ENCODE results near the gene HK1.
"Not testable (repeated sequence)": the region's sequence is repeated elsewhere in the genome, so short reads cannot be mapped to it uniquely, and the experiment has no call there.

HK1 gene

DNA sequence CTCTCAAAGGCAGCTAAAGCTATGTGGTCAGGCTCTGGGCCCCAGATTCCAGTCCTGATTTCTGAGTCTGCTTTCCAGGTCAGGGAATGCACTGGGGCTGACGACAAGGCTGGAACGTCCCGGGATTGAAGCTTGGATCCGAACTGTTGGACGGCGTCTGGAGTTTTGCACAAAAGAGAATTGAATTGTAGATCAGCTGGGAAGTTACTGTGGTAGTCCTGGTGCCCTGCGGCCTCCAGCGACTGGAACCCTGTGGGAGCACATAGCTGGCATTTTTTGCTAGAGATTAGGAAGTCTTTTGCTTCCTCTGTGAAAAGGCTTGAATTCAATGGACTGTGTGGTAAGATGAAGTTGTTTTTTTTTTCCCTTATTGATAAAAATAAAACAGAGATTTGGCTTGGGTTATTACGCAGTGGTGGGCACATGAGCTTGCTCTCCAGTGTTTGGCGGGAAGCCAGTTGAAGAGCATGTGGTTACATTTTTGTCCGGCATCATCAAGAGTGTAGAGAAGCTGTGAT lies at the start of gene HK1:
Gene HK1 (plus strand): TSS at position 51 of the 518 bp plus-strand sequence.
- peak; percentile 49 for DNase-seq (ENCODE audit: low read depth)

DNA sequence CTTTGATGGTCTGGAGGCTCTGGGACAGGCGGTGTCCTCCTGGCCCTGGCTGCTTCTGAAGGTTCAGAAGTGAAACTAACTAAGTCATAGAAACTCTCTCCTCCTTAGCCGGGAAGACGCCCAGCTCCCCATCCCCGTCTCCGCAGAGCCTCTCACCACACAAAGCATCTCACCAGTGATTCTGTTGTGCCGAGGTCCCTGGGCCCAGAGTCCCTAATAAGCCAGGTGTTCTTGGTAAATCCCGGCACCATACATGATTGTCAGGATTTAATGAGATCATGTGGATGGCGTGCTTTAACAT lies 48.7 kb upstream of the HK1 start:
- DNase-seq (ENCODE audit: low read depth): no peak

DNA sequence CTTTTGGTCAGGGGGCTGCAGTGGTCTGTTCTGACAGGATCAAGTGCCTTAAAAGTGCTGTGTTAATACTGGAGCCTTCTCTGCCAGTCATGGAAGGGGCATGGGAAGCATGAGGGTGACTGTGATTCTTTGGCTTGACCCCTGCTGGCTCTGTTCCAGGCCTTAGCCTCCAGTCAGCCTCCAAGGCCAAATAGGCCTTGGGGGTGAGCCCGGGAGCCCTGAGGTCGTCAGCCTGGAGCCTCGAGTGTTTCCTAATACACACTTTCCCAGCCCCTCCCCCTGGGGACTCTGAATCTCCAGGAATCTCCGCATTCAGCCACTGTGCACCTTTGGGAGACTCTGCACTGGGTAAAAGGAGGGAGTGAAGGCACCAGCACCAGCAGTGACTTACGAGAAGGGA lies 48.2 kb upstream of the HK1 start:
- DNase-seq (ENCODE audit: low read depth): no peak

DNA sequence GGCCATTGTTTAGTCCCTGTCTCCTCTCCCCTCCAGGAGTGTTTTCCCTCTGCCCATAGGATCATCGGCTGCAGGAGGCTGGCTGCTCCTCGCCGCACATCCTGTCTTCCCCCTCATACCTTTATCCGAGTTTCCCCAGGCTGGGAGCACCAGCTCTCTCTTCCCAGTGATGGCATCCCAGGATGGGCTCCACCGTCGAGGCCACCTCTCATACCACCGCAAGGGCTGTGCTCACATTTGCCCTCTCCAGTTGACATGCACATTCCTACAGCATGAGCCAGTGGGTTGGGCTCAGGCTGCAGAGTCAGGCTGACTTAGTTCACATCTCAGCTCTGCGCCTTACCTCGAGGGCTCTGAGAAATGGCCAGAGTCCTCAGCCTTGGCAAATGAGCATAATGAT lies 46.0 kb upstream of the HK1 start:
- peak; percentile 76 for DNase-seq (ENCODE audit: low read depth)

DNA sequence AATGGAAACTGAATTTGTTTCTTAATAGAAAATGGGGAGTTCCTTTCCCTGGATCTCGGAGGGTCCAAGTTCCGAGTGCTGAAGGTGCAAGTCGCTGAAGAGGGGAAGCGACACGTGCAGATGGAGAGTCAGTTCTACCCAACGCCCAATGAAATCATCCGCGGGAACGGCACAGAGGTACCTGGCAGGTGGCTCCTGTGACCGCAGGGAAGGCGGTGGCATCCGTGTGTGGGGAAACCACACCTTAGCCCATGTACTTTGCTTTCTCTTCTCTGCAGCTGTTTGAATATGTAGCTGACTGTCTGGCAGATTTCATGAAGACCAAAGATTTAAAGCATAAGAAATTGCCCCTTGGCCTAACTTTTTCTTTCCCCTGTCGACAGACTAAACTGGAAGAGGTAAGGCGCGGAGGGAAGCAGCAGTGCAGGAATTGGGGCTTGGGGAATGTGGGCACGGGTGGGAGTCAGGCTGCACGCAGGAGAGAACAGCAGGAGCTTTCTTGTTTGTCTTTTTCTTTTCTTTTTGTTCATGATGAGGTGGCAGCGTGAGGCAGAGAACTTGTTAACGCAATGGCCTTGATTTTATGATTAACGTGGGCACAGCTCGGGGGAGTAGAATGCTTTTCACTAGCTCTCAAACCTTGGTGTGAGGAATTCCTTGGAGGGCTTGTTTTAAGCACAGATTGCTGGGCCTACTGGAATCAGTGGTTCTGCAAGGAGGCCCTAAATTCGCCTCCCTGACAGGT lies 45.4 kb upstream of the HK1 start:
- peak; percentile 75 for DNase-seq (ENCODE audit: low read depth)

DNA sequence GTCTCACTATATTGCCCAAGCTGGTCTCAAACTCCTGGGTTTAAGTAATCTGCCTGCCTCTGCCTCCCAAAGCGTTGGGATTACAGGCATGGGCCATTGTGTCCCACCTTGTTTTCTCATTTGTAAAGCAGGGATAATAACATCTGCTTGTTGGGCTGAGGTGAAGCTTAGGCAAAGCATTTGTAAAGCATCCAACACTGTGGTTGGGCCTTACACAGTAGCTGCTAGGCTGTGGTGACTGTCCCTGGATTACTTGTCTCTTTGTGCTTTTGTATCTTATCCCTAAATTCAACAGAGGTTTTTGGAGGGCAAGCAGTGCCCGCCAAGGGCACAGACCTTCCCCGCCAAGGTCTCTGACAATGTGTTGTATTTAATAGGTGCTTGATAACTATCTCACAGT lies 43.8 kb upstream of the HK1 start:
- no peak for DNase-seq (ENCODE audit: low read depth)

DNA sequence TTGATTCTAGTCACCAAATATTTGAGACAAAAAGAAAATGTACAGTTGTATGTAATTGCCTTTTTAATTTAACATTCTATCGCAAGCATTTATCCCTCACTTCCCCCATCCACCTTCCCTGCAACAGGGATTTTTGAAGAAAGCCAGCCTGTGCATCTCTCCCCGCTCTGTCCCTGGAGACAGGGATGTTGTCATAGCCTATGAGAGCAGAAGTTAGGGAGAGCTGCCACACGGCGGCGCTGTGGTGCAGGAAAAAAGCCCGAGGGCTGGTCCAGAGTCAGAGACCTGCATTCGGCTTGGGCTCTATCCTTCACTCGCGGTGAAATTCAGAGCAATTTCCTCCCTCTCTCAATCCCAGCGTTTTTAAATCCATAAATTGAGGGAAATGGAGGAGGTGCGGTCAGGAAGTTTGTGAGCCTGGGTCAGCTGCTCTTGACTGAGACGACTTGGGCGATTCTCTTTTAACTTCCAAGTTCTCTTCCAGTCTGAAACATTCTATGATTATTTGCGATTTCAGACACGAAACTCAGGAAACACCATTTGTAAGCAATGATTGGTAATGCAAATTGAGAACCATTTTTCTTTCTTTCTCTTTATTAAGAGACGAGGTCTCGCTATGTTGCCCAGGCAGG lies 40.7 kb upstream of the HK1 start:
- peak; percentile 48 for DNase-seq (ENCODE audit: low read depth)

DNA sequence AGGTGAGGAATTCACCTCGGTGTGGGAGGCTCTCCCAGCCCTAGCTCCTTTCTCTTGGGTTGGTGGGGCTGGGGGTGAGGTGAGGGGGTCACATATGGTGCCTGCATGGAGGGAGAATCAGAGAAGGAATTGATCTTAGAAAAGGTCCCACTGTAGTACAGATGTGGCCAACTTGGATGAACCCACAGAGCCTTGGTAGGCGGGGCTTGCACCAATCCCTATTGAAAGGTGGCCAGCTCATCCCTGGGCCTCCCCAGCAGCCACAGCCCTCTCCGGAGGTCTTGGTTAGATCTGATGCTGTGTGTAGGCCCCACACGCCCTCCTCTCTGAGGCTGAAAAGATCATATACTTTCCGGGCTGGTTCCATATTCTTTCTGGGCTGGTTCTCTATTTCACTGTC lies 39.2 kb upstream of the HK1 start:
- no peak for DNase-seq (ENCODE audit: low read depth)

DNA sequence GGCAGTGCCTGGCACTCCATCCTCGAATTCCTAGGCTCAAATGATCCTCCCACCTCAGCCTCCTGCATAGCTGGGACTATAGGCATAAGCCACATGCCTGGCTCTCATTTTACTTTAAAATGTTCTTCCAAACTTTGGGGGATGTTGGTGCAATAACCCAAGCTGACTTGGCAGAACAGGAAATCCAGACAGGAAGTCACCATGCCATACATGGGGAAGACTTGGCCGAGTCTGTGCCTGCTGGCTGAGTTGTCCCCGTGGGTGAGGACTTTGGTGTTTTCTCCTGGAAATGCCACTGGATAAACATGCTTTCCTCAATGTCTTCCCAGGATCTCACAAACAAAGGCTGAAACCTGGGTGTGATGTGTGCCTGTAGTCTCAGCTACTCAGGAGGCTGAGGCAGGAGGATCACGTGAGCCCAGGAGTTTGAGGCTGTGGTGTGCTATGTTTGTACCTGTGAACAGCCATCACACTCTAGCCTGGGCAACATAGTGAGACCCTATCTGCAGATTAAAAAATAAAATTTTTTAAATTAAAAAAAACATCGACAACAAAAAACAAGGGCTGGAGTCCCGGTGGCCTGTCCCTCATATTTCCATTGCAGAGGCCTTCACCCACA lies 38.4 kb upstream of the HK1 start:
- no peak for DNase-seq (ENCODE audit: low read depth)

DNA sequence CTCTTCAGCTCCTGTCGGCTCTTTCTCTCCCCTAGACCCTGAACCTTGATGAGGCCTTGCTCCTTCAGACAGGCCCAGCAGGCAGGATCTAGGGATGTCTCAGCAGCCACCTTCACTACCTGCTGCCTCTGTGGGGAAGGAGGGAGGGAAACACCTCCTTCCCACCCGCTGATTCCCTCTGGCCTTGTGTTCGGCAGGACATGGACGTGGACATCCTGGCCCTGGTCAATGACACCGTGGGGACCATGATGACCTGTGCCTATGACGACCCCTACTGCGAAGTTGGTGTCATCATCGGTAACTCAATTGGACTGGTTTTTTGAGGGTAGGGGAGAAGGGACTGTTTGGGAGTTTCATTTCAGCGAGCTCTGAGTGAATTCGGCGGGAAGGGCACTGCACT lies 37.8 kb upstream of the HK1 start:
- DNase-seq (ENCODE audit: low read depth): no peak

DNA sequence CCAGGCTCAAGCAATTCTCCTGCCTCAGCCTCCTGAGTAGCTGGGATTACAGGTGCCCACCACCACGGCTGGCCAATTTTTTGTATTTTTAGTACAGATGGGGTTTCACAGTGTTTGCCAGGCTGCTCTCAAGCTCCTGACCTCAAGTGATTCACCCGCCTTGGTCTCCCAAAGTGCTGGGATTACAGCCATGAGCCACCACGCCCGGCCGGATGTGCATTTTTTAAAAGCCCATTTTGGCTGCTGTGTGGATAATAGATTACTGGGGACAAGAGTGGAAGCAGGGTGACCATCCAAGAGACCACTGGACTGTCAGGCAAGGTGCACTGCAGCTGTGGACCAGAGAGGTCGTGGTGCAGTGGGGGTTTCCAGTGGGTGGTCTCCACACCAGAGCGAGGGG lies 36.7 kb upstream of the HK1 start:
- no peak for DNase-seq (ENCODE audit: low read depth)

DNA sequence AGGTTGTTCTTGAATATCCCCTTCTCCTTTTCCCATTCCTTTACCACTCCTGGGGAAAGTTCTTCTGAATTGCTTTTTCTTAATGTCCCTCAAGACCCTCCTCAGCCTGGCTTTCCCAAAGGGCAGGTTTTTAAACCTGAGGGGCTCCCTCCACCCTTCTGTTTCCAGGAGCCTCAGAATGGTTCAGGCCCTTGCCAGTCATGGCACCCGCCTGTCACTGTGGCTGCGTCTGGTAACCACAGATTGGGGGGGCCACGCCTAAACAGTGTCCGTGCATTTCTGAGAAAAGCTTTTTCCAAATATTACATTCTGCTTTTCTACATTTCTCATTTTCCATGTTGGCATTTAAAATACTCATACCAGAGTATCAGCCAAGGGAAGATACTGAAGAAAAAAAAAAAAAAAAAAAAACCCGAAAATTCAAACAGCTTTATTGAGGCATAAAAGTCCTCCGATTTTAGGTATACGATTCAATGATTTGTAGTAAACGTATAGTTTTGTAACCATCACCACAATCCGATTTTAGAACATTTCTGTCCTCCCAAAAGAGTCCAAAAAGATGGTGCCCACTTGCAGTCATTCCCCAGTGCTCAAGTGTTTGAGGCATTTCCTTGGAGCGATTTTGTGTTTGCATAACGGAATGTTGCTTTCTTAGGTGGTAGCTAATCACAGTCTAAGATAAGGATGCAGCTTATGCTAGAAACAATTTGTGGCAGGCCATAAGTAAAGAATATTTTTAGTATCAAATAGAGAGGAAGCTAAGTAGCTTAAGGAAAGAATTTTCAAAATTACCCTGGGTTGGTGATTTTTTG lies 36.0 kb upstream of the HK1 start:
- DNase-seq (ENCODE audit: low read depth): no peak

DNA sequence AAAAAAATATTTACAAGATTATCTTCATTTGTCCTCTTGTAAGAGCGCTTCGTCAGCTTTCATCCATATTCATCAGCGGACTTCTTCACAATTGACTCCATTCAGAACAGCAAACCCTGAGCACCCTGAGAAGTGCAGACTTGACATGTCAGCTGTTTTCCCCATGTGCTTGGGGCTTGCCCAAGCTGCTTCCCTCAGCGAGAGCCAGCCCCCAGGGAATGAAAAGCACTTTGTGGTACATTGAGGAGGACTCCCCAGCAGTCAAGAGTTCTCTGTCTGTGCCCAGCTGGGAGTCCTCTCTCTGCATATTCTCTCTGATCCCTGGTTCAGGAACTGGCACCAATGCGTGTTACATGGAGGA lies 35.5 kb upstream of the HK1 start:
- no peak for DNase-seq (ENCODE audit: low read depth)

DNA sequence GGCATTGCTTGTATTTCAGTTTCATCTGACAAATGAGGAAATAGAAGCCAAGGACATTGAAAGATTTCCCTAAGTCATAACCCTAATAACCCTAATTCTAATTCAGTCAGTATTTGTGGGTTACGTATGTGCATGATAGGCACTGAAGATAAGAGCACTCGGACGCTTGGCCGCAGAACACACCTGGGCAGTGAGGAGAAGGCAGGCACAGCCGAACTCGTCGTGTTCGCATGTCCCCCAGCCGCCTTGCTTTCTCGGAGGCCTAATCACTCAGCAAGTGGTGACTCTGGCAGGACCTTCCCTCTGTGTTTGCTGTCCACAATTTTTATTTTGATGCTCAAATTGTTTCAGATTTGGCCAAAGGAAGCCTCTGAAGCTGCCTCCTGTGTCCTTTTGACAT lies 34.5 kb upstream of the HK1 start:
- no peak for DNase-seq (ENCODE audit: low read depth)

DNA sequence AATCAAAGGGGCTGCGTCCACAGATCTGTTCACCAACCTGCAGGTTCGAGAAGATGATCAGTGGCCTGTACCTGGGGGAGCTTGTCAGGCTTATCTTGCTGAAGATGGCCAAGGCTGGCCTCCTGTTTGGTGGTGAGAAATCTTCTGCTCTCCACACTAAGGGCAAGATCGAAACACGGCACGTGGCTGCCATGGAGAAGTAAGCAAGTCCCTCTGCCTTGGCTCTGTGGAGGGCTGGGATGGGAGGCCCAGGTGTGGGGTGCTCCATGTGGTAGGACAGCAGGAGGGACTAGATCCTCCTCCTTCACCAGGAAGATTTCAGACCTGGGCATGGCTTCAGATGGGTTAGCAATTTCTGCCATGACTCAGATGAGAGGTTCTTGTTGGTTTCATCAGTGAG lies 32.3 kb upstream of the HK1 start:
- no peak for DNase-seq (ENCODE audit: low read depth)

DNA sequence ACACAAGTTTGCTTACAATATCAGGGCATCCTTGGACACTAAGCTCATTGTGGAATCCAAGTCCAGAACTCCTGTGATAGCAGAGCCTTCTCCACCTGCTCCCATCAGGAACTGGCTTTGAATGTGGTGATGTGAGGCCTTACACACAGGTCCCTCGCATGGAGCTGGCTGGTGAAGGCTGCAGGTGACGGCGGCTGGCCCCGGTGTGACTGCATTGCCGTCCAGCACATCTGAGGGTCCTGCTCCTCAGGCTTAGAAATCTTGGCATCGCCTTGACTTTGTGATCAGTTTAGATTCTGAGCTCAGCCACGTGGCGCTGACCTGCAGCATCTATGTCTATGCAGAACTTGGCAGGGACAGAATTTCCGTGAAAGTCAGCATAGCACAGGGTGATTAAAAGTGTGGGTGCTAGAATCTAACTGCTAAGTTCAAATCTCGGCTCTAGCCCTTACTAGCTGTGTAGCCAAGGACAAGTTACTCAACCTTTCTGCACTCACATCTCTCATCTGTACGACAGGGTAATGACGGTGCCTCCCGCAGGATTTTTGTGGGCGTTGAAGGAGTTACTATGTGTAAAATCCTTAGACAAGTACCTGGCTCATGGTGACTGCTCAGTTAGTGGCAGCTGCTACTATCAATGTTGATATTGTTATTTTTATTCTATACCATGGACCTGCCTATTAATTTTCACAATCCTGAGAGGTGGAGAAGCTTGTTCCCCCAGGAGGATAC lies 31.5 kb upstream of the HK1 start:
- no peak for DNase-seq (ENCODE audit: low read depth)

DNA sequence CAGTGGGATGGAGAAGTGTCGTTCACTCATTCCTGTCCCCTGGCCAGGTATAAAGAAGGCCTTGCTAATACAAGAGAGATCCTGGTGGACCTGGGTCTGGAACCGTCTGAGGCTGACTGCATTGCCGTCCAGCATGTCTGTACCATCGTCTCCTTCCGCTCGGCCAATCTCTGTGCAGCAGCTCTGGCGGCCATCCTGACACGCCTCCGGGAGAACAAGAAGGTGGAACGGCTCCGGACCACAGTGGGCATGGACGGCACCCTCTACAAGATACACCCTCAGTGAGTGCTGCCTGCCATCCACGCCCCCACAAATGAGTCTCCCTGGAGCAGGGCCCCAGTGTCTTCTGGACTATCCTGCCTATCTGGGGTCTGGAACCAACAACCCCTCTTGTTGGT lies 31.0 kb upstream of the HK1 start:
- no peak for DNase-seq (ENCODE audit: low read depth)

DNA sequence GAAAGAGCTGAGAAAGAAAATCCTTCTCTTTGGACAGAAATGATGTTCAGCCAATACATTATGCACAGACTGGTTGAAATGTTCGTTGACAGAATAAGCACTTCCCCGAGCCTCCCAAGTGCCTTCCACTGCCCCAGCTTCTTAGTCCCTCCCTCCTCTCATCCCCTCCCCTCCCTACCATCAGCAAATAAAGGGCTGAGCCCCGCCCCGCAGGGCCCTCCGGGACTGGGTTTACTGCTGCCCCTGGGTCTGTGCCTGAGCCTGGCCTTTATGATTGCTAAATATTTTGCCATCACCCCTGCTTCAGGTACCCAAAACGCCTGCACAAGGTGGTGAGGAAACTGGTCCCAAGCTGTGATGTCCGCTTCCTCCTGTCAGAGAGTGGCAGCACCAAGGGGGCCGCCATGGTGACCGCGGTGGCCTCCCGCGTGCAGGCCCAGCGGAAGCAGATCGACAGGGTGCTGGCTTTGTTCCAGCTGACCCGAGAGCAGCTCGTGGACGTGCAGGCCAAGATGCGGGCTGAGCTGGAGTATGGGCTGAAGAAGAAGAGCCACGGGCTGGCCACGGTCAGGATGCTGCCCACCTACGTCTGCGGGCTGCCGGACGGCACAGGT lies 30.1 kb upstream of the HK1 start:
- no peak for DNase-seq (ENCODE audit: low read depth)

DNA sequence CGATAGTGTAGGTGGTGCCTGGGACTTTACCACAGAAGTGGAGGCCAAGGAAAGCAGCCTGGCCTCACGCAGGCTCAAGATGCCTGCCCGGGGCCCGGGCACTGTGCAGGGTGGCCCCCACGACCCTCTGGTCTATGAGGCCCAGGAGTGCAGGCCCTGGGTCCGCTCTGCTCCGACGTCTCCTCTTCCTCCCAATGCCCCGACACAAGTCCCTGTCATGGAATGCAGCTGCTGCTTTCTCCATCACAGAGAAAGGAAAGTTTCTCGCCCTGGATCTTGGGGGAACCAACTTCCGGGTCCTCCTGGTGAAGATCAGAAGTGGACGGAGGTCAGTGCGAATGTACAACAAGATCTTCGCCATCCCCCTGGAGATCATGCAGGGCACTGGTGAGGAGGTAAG lies 28.3 kb upstream of the HK1 start:
- DNase-seq (ENCODE audit: low read depth): no peak

DNA sequence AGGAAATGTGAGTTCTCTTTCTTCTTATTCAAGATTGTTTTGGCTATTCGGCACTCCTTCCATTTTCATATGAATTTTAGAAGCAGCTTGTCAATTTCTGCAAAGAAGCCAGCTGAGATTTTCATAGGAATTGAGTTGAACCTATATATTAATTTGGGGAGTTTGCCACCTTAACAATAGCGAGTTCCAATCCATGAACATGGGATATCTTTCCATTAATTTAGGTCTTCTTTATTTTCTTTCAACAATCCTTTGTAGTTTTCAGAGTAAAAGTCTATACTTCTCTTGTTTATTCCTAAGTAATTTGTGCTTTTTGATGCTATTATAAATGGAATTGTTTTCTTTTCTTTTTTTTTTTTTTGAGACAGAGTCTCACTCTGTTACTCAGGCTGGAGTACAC lies 26.9 kb upstream of the HK1 start:
- not testable (repeated sequence) for DNase-seq (ENCODE audit: low read depth)

DNA sequence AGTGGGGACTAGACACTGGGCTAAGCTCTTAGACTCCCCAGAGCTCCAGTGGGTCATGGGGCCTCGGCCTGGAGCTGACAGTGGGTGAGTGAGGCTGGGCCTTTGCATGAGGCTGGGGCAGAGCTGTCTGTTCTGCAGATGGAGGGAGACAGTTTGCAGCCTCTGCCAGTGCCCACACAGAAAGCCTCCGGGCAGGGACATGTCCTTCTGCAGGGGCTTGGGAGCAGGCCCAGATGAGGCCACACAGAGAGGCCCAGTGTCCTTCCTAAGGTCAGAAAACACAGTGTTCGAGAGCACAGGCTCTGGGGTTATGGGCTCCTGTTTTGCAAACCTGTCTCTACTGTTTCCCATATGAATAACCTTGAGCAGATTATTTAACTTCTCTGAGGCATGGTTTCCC lies 25.1 kb upstream of the HK1 start:
- DNase-seq (ENCODE audit: low read depth): no peak

DNA sequence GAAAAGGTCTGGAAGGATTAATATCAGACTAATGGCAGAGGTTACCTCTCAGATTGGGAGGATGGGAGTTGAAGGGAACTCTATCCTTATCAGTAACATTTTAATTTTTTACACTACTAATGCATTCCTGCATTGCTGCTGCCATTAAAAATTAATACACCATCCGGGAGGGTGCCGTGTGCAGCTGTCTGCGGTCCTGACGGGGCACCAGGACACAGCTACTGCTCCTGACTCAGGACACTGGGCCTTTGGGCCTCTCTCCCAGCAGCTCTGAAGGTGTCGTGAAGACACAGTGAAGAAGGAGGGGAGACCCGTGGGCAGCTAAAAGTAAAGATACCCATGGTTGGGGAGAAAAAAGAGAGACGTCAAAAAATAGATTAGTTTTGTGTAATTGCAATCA lies 23.4 kb upstream of the HK1 start:
- no peak for DNase-seq (ENCODE audit: low read depth)

Measured in amniotic epithelial cell (primary cell).